Prostate gland (tissue), 2 donors: ENCODE results near the gene SEMA5A. TPM values are rescaled to one million over a fixed set of nuclear protein-coding genes. Genes with fewer than 3 reads are reported as not detected.
A peak's percentile ranks its signal among the peaks of the same experiment; 100 is the strongest.

Source experiments
- DNase-seq: peaks from one replicate; pipeline ENCODE4 v3.0.0-alpha.2; 2019; ENCODE audit warnings: low spot score
- H3K27ac ChIP-seq, 2 donors: fragments of 200-600 bp; sonication (generic); 2 replicates each; pipeline ENCODE4 v1.5.1; 2017 to 2019
- H3K27me3 ChIP-seq: fragments of 200-600 bp; sonication (generic); replicated peaks from 2 replicates; pipeline ENCODE4 v1.5.1; 2019; ENCODE audit not compliant: insufficient read depth
- H3K36me3 ChIP-seq, 2 donors: fragments of 200-600 bp; sonication (generic); 1 replicate in 1 of 2; 2 replicates in 1 of 2; pipeline versions ENCODE4 v1.5.1 to v1.8.1; 2017 to 2019
- H3K4me1 ChIP-seq: fragments of 200-600 bp; sonication (generic); replicated peaks from 2 replicates; pipeline ENCODE4 v1.5.1; 2019
- H3K4me3 ChIP-seq, 2 donors: fragments of 200-600 bp; sonication (generic); 2 replicates each; pipeline ENCODE4 v1.5.1; 2017 to 2019
- H3K9me3 ChIP-seq: fragments of 200-600 bp; sonication (generic); 2 replicates; pipeline ENCODE4 v1.5.1; 2017
- POLR2A ChIP-seq: fragments of 450-650 bp; IDR thresholded peaks from one replicate; pipeline ENCODE4 v1.6.1; 2016; ENCODE audit warnings: antibody characterized with exemption, mild to moderate bottlenecking
- POLR2AphosphoS5 ChIP-seq: sonication (generic); formaldehyde crosslinking; IDR thresholded peaks from one replicate; pipeline ENCODE4 v1.6.1; 2017; ENCODE audit warnings: antibody characterized with exemption
- WGBS: methylation state at CpG from one replicate; pipeline ENCODE4 v1.1.5; 2018; 5-methylcytosine and 5-hydroxymethylcytosine counted together
- intact Hi-C: fragments of 100-400 bp; cut with DNase I; formaldehyde crosslinking; loops from one replicate; pipeline ENCODE4 v1.14.2; 2022
- total RNA-seq, 2 donors: library from RNA; depleted of rRNA; stranded (reverse); fragments of >200 nt; gene quantifications; one replicate each; pipeline ENCODE4 v1.1.0, GENCODE V29; 2016
- TF ChIP-seq, protein P1 (sequence below), 4 experiments: fragments of 200-600 bp in 2 of 4; fragments of 450-650 bp in 2 of 4; sonication (generic) in 2 of 4; IDR thresholded peaks; 1 replicate in 3 of 4; 2 replicates in 1 of 4; pipeline ENCODE4 v1.5.1; 2016 to 2019; ENCODE audit warnings: antibody characterized with exemption in 4 of 4, mild to moderate bottlenecking in 2 of 4, moderate library complexity in 2 of 4

The SEMA5A gene
- total RNA-seq, 2 donors from 2014 or later, result 4.5 to 21.7 TPM

DNA sequence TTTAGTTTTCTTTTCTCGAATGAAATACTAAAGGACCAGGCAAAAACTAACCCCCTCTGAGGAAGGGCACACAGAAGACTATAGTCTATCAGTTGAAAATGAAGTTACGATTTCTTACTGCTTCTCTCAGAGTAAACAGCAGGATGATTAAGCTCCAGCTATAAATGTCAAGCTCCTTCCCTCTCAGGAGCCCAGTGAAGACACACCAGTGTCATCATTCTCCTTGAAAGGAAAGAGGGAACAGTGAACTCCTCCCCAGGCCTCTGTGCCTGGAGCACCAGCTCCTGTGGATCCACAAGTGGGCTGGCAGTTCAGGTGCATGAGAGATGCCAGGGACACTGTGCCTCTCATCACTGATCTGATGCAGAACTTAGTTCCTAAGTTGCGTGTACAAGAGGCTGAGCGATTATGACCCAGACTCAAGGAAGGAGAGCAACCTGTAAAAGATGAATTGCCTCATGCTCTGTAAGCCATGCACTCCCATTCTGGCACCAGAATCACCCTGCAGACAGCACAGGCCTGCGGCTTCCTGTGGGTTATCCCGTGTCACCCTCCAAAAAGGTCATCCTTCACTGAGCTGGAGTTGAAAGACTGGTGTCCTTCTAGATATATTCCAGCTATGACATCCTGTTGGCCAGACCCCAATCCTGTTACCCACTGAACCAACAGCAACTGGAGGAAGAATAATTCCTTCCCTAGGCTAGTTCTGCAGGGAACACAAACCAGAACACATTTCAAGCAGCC, 394.0 kb downstream of the SEMA5A start:
- Histone ChIP-seq H3K4me3 (no peak overlapping the region), H3K36me3 (no peaks in the 10 kb centered on the region), H3K9me3 (no peaks in the 10 kb centered on the region), H3K27me3 (no peaks in the 10 kb centered on the region), H3K4me1 (no peaks in the 10 kb centered on the region), H3K27ac (no peak overlapping the region)
- DNase-seq, result no peak
- TF ChIP-seq POLR2AphosphoS5, result peak; percentile 9
- TF ChIP-seq, protein P1, sequence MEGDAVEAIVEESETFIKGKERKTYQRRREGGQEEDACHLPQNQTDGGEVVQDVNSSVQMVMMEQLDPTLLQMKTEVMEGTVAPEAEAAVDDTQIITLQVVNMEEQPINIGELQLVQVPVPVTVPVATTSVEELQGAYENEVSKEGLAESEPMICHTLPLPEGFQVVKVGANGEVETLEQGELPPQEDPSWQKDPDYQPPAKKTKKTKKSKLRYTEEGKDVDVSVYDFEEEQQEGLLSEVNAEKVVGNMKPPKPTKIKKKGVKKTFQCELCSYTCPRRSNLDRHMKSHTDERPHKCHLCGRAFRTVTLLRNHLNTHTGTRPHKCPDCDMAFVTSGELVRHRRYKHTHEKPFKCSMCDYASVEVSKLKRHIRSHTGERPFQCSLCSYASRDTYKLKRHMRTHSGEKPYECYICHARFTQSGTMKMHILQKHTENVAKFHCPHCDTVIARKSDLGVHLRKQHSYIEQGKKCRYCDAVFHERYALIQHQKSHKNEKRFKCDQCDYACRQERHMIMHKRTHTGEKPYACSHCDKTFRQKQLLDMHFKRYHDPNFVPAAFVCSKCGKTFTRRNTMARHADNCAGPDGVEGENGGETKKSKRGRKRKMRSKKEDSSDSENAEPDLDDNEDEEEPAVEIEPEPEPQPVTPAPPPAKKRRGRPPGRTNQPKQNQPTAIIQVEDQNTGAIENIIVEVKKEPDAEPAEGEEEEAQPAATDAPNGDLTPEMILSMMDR (IDR thresholded peaks at IDR 0.05), result no peak
- intact Hi-C loops, result no loop called here
- 42% methylated on average over 6 of the region's 6 CpGs for WGBS

GRCh38 chr5:9149988-9150387, 395.9 kb downstream of the SEMA5A start:
- no peaks in the 10 kb centered on the region for H3K36me3 ChIP-seq
- WGBS, result 64% methylated on average over 1 of the region's 1 CpG
- no peak overlapping the region for H3K4me3 ChIP-seq
- intact Hi-C loops, result no loop called here
- no peak overlapping the region for H3K27ac ChIP-seq
- DNase-seq, result no peak
- H3K27me3 ChIP-seq, result no peaks in the 10 kb centered on the region
- TF ChIP-seq POLR2A (no peak), POLR2AphosphoS5 (no peak)
- TF ChIP-seq, protein P1 (IDR thresholded peaks at IDR 0.05), result no peak
- no peaks in the 10 kb centered on the region for H3K4me1 ChIP-seq
- no peaks in the 10 kb centered on the region for H3K9me3 ChIP-seq

DNA sequence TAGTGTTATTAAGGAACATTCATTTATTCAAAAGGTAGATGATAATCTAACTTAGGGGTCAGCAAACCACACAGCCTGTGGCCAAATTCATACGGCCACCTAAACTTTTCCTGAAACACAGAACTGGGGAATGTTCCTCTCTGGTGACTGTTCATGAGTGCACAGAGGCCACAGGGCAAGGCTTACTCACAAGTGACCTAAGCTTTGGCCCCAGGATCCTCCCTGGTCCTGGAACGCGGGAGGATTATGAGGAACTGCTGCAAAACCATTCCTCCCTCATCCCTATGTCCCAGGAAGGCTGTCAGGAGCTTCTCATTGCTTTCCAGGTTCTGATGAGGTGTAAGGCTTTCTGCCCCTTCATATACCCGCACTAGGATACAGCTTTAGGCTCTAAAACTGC, 397.6 kb downstream of the SEMA5A start:
- Histone ChIP-seq H3K27ac (no peak overlapping the region), H3K4me3 (no peak overlapping the region), H3K9me3 (no peaks in the 10 kb centered on the region), H3K4me1 (no peaks in the 10 kb centered on the region), H3K27me3 (no peaks in the 10 kb centered on the region), H3K36me3 (no peaks in the 10 kb centered on the region)
- TF ChIP-seq, protein P1 (IDR thresholded peaks at IDR 0.05), result no peak
- TF ChIP-seq POLR2AphosphoS5 (no peak), POLR2A (no peak)
- WGBS, result 91% methylated on average over 4 of the region's 4 CpGs
- intact Hi-C loops, result no loop called here
- DNase-seq, result no peak

GRCh38 chr5:9140711-9141110, 405.2 kb downstream of the SEMA5A start:
- Histone ChIP-seq H3K27me3 (no peaks in the 10 kb centered on the region), H3K4me3 (no peak overlapping the region), H3K4me1 (no peaks in the 10 kb centered on the region), H3K36me3 (no peaks in the 10 kb centered on the region), H3K27ac (no peak overlapping the region), H3K9me3 (no peaks in the 10 kb centered on the region)
- no peak for DNase-seq
- intact Hi-C loops, result no loop called here
- 53% methylated on average over 5 of the region's 5 CpGs for WGBS
- no peak for TF ChIP-seq POLR2AphosphoS5
- TF ChIP-seq, protein P1 (IDR thresholded peaks at IDR 0.05), result no peak
- TF ChIP-seq POLR2A, result no peak

GRCh38 chr5:9140202-9140601, 405.7 kb downstream of the SEMA5A start:
- intact Hi-C loops, result no loop called here
- WGBS, result 75% methylated on average over 4 of the region's 4 CpGs
- H3K27me3 ChIP-seq, result no peaks in the 10 kb centered on the region
- TF ChIP-seq POLR2A, result no peak
- no peak for TF ChIP-seq POLR2AphosphoS5
- TF ChIP-seq, protein P1 (IDR thresholded peaks at IDR 0.05), result no peak
- H3K27ac ChIP-seq, result no peak overlapping the region
- DNase-seq, result no peak
- H3K9me3 ChIP-seq, result no peaks in the 10 kb centered on the region
- no peaks in the 10 kb centered on the region for H3K4me1 ChIP-seq
- no peak overlapping the region for H3K4me3 ChIP-seq
- H3K36me3 ChIP-seq, result no peaks in the 10 kb centered on the region
